Fibroblast of skin of left quadriceps (primary cell): ENCODE measurements around the gene USP53.
A peak's percentile ranks its signal among the peaks of the same experiment; 100 is the strongest.
"Not testable (repeated sequence)": the region's sequence is repeated elsewhere in the genome, so short reads cannot be mapped to it uniquely, and the experiment has no call there.

ENCODE experiments used
- DNase-seq, 2 experiments: peaks; one replicate each; pipeline ENCODE4 v3.0.0-alpha.2; 2013; ENCODE audit warnings: low read depth in 2 of 2

Gene USP53

GRCh38 chr4:119271361-119272085 is 59.0 kb downstream of the USP53 start:
- no peak for DNase-seq

GRCh38 chr4:119279541-119279940 is 67.0 kb downstream of the USP53 start:
- DNase-seq = not testable (repeated sequence)

GRCh38 chr4:119279945-119280344 is 67.4 kb downstream of the USP53 start:
- DNase-seq = not testable (repeated sequence)

- DNase-seq = no peak
Measured at GRCh38 chr4:119281393-119281792, 68.9 kb downstream of the USP53 start.

GRCh38 chr4:119284876-119285780 is 72.6 kb downstream of the USP53 start:
- no peak for DNase-seq

GRCh38 chr4:119286377-119287002 is 74.0 kb downstream of the USP53 start:
- peak; percentile 60 to 63 for DNase-seq

GRCh38 chr4:119289313-119289712 is 76.8 kb downstream of the USP53 start:
- no peak for DNase-seq

- DNase-seq = no peak
Measured at GRCh38 chr4:119290598-119290997, 78.1 kb downstream of the USP53 start.

GRCh38 chr4:119296356-119296755 is 83.8 kb downstream of the USP53 start:
- no peak for DNase-seq

- DNase-seq = no peak
Measured at GRCh38 chr4:119297795-119298194, 85.3 kb downstream of the USP53 start.

GRCh38 chr4:119299260-119299671 is 86.8 kb downstream of the USP53 start:
- no peak for DNase-seq

GRCh38 chr4:119299741-119300100 is 87.2 kb downstream of the USP53 start:
- no peak for DNase-seq

GRCh38 chr4:119300101-119300978 is 87.8 kb downstream of the USP53 start:
- DNase-seq = peak; percentile 80 to 82

GRCh38 chr4:119302073-119302832 is 89.7 kb downstream of the USP53 start:
- no peak for DNase-seq

- DNase-seq = no peak
Measured at GRCh38 chr4:119303587-119304305, 91.2 kb downstream of the USP53 start.

- no peak for DNase-seq
Measured at GRCh38 chr4:119304431-119304830, 91.9 kb downstream of the USP53 start.

- no peak for DNase-seq
Measured at GRCh38 chr4:119307606-119308005, 95.1 kb downstream of the USP53 start.

- DNase-seq = no peak
Measured at GRCh38 chr4:119310826-119311225, 98.3 kb downstream of the USP53 start.

- DNase-seq = no peak
Measured at GRCh38 chr4:119313237-119313636, 100.7 kb downstream of the USP53 start.

GRCh38 chr4:119314356-119314755 is 101.8 kb downstream of the USP53 start:
- DNase-seq = peak; percentile 16 to 25
